Measurements from ENCODE around the gene MKRN2. TPM values are rescaled to one million over a fixed set of nuclear protein-coding genes. Genes with fewer than 3 reads are reported as not detected.

The MKRN2 gene
- total RNA-seq, 2 experiments from 2014 or later, result 21.9 to 25.7 TPM

- Histone ChIP-seq H4K20me1 (ENCODE audit: insufficient read depth, low read length) (peaks cover 8% of the 10 kb centered on the region; the same call in 1 of the 2 replicates), H3K36me3 (ENCODE audit: insufficient read depth, low read length) (0 out of 2 replicates have a peak, but pooled peaks cover 5% of the 10 kb centered on the region), H2AFZ (ENCODE audit: low read length) (no peak overlapping the region), H3K4me2 (ENCODE audit: low read length) (no peak overlapping the region), H3K4me1 (ENCODE audit: insufficient read depth, low read length, poor library complexity, severe bottlenecking) (peaks cover 25% of the 10 kb centered on the region), H3K4me3 (ENCODE audit: low read depth, low read length, poor library complexity, severe bottlenecking) (no peak overlapping the region), H3K9me2 (ENCODE audit: insufficient read depth, low read length) (no peaks in the 10 kb centered on the region), H3K79me2 (ENCODE audit: insufficient read depth, low read depth, low read length) (peaks cover 100% of the 10 kb centered on the region), H3K27ac (ENCODE audit: low read depth, low read length, poor library complexity, severe bottlenecking) (no peak overlapping the region), H3K9me3 (ENCODE audit: low read length) (no peaks in the 10 kb centered on the region)
- ChIA-PET CTCF (ENCODE audit: unreplicated experiment) (no interaction called here), POLR2A (interaction anchor here (1.0 to 1.4 kb wide), 2 partner anchors 12 to 19 kb away, joined by 4 to 6 read pairs; no protein-coding TSS in a partner anchor)
- no peak for DNase-seq (ENCODE audit: low spot score)
- intact Hi-C loops (cut with micrococcal nuclease; ENCODE audit: unreplicated experiment), result no loop called here
- TF ChIP-seq EZH2phosphoT487 (IDR thresholded peaks at IDR 0.05; ENCODE audit: borderline replicate concordance, low read depth, low read length), result no peak
- TF ChIP-seq CTCF (conservative IDR thresholded peaks at IDR 0.05; ENCODE audit: low read length), result no peak
- BruUV-seq (replicated peaks), result no TSS peak
Observed at GRCh38 chr3:12627370-12627769, 70.5 kb downstream of the MKRN2 start.

- BruUV-seq (replicated peaks), result no TSS peak
- peaks cover 25% of the 10 kb centered on the region for H3K4me1 ChIP-seq (ENCODE audit: insufficient read depth, low read length, poor library complexity, severe bottlenecking)
- DNase-seq (ENCODE audit: low spot score), result no peak
- H2AFZ ChIP-seq (ENCODE audit: low read length), result no peak overlapping the region
- H3K4me2 ChIP-seq (ENCODE audit: low read length), result no peak overlapping the region
- no peak for TF ChIP-seq CTCF (conservative IDR thresholded peaks at IDR 0.05; ENCODE audit: low read length)
- TF ChIP-seq EZH2phosphoT487 (IDR thresholded peaks at IDR 0.05; ENCODE audit: borderline replicate concordance, low read depth, low read length), result no peak
- H3K36me3 ChIP-seq (ENCODE audit: insufficient read depth, low read length), result 0 out of 2 replicates have a peak, but pooled peaks cover 5% of the 10 kb centered on the region
- H3K27ac ChIP-seq (ENCODE audit: low read depth, low read length, poor library complexity, severe bottlenecking), result no peak overlapping the region
- H3K9me3 ChIP-seq (ENCODE audit: low read length), result no peaks in the 10 kb centered on the region
- intact Hi-C loops (cut with micrococcal nuclease; ENCODE audit: unreplicated experiment), result no loop called here
- ChIA-PET CTCF (ENCODE audit: unreplicated experiment) (no interaction called here), POLR2A (interaction anchor here (0.7 kb wide), 3 partner anchors 30 to 349 kb away, joined by 3 to 4 read pairs (median 3); no protein-coding TSS in a partner anchor)
- peaks cover 100% of the 10 kb centered on the region for H3K79me2 ChIP-seq (ENCODE audit: insufficient read depth, low read depth, low read length)
- H3K9me2 ChIP-seq (ENCODE audit: insufficient read depth, low read length), result no peaks in the 10 kb centered on the region
- no peak overlapping the region for H3K4me3 ChIP-seq (ENCODE audit: low read depth, low read length, poor library complexity, severe bottlenecking)
- H4K20me1 ChIP-seq (ENCODE audit: insufficient read depth, low read length), result peaks cover 12% of the 10 kb centered on the region; the same call in 1 of the 2 replicates
Observed at GRCh38 chr3:12628813-12629212, 71.9 kb downstream of the MKRN2 start.

GRCh38 chr3:12629560-12629959 lies 72.7 kb downstream of the MKRN2 start:
- H2AFZ ChIP-seq (ENCODE audit: low read length), result no peak overlapping the region
- no peak overlapping the region for H3K27ac ChIP-seq (ENCODE audit: low read depth, low read length, poor library complexity, severe bottlenecking)
- H4K20me1 ChIP-seq (ENCODE audit: insufficient read depth, low read length), result peaks cover 12% of the 10 kb centered on the region; the same call in 1 of the 2 replicates
- POLR2A ChIA-PET, result interaction anchor here (0.7 kb wide), 1 partner anchor 350 kb away, joined by 3 read pairs; no protein-coding TSS in a partner anchor
- no TSS peak for BruUV-seq (replicated peaks)
- intact Hi-C loops (cut with micrococcal nuclease; ENCODE audit: unreplicated experiment), result no loop called here
- no peak for DNase-seq (ENCODE audit: low spot score)
- H3K4me3 ChIP-seq (ENCODE audit: low read depth, low read length, poor library complexity, severe bottlenecking), result no peak overlapping the region
- H3K4me1 ChIP-seq (ENCODE audit: insufficient read depth, low read length, poor library complexity, severe bottlenecking), result peaks cover 25% of the 10 kb centered on the region
- no peaks in the 10 kb centered on the region for H3K9me2 ChIP-seq (ENCODE audit: insufficient read depth, low read length)
- H3K79me2 ChIP-seq (ENCODE audit: insufficient read depth, low read depth, low read length), result peaks cover 100% of the 10 kb centered on the region
- TF ChIP-seq CTCF (conservative IDR thresholded peaks at IDR 0.05; ENCODE audit: low read length) (no peak), EZH2phosphoT487 (IDR thresholded peaks at IDR 0.05; ENCODE audit: borderline replicate concordance, low read depth, low read length) (no peak)
- 0 out of 2 replicates have a peak, but pooled peaks cover 5% of the 10 kb centered on the region for H3K36me3 ChIP-seq (ENCODE audit: insufficient read depth, low read length)
- H3K9me3 ChIP-seq (ENCODE audit: low read length), result no peaks in the 10 kb centered on the region
- H3K4me2 ChIP-seq (ENCODE audit: low read length), result no peak overlapping the region
- CTCF ChIA-PET (ENCODE audit: unreplicated experiment), result no interaction called here
